IMR-90 (cell line): ENCODE results near the gene HTR1D. TPM values are rescaled to one million over a fixed set of nuclear protein-coding genes. Genes with fewer than 3 reads are reported as not detected.

Experiments used
- ATAC-seq: fragments of 200-7000 bp; cut with Tn5 transposase; 2 replicates; pipeline ENCODE4 v1.9.1; 2020; ENCODE audit warnings: low read depth, mild to moderate bottlenecking, moderate library complexity
- BruUV-seq: library from RNA; stranded (reverse); fragments of 400-500 nt; replicated peaks from 2 replicates; lab custom pipeline; 2021; lab: Mats Ljungman, UMichigan
- CTCF ChIA-PET: fragments of 300-600 bp; formaldehyde crosslinking; extraction: SDS; loops from one replicate; lab custom pipeline; 2021; ENCODE audit warnings: antibody characterized with exemption; lab: Yijun Ruan, JAX
- POLR2A ChIA-PET: fragments of 300-600 bp; sonication (Branson Sonifier 250); formaldehyde crosslinking; loops from one replicate; lab custom pipeline; 2022; ENCODE audit warnings: antibody characterized with exemption; ENCODE audit not compliant: unreplicated experiment; lab: Charles Lee
- DNase-seq: peaks from one replicate; pipeline ENCODE4 v3.0.0; 2013
- H2AFZ ChIP-seq: replicated peaks from 2 replicates; pipeline ENCODE3; 2013; ENCODE audit warnings: low read length, mild to moderate bottlenecking; ENCODE audit not compliant: poor library complexity
- H2AK5ac ChIP-seq: 2 replicates; pipeline ENCODE4 v1.6.1; 2013; ENCODE audit warnings: low read depth, low read length, inconsistent platforms
- H2AK9ac ChIP-seq: replicated peaks from 2 replicates; pipeline ENCODE3; 2013; ENCODE audit warnings: mild to moderate bottlenecking, low read depth, low read length, moderate library complexity; ENCODE audit not compliant: poor library complexity
- H2BK120ac ChIP-seq: 2 replicates; pipeline ENCODE4 v1.6.1; 2013; ENCODE audit warnings: low read depth, low read length, inconsistent platforms
- H2BK15ac ChIP-seq: 3 replicates; pipeline ENCODE4 v1.6.1; 2013; ENCODE audit warnings: low read depth, low read length, inconsistent platforms
- H2BK20ac ChIP-seq: 2 replicates; pipeline ENCODE4 v1.6.1; 2013; ENCODE audit warnings: low read depth, mild to moderate bottlenecking, inconsistent platforms, low read length, moderate library complexity
- H2BK5ac ChIP-seq: 2 replicates; pipeline ENCODE4 v1.6.1; 2013; ENCODE audit warnings: mild to moderate bottlenecking, low read depth, low read length, inconsistent platforms; ENCODE audit not compliant: poor library complexity, severe bottlenecking
- H3K14ac ChIP-seq: replicated peaks from 2 replicates; pipeline ENCODE4 v1.6.1; 2013; ENCODE audit warnings: low read depth, low read length, inconsistent platforms
- H3K18ac ChIP-seq: 2 replicates; pipeline ENCODE4 v1.6.1; 2013; ENCODE audit warnings: low read depth, low read length, control low read depth
- H3K23ac ChIP-seq: 2 replicates; pipeline ENCODE4 v1.6.1; 2013; ENCODE audit warnings: low read depth, low read length, inconsistent platforms
- H3K27ac ChIP-seq: 2 replicates; pipeline ENCODE4 v1.5.1; 2013; ENCODE audit warnings: mild to moderate bottlenecking, control low read depth, low read length; ENCODE audit not compliant: insufficient read depth
- H3K27me3 ChIP-seq: 2 replicates; pipeline ENCODE4 v1.6.1; 2013; ENCODE audit warnings: low read length; ENCODE audit not compliant: control insufficient read depth, insufficient read depth
- H3K36me3 ChIP-seq: 2 replicates; pipeline ENCODE4 v1.6.1; 2013; ENCODE audit warnings: low read length, mixed read lengths; ENCODE audit not compliant: control insufficient read depth, insufficient read depth
- H3K4ac ChIP-seq: 2 replicates; pipeline ENCODE4 v1.6.1; 2013; ENCODE audit warnings: low read depth, low read length, inconsistent platforms
- H3K4me1 ChIP-seq: 2 replicates; pipeline ENCODE4 v1.6.1; 2013; ENCODE audit warnings: low read length, mixed read lengths; ENCODE audit not compliant: control insufficient read depth, insufficient read depth
- H3K4me2 ChIP-seq: 2 replicates; pipeline ENCODE4 v1.6.1; 2013; ENCODE audit warnings: low read depth, mild to moderate bottlenecking, control low read depth, low read length, moderate library complexity
- H3K4me3 ChIP-seq: 2 replicates; pipeline ENCODE4 v1.5.1; 2013; ENCODE audit warnings: low read depth, mild to moderate bottlenecking, control low read depth, low read length, moderate library complexity; ENCODE audit not compliant: insufficient read depth
- H3K56ac ChIP-seq: 2 replicates; pipeline ENCODE4 v1.6.1; 2013; ENCODE audit warnings: low read length, inconsistent platforms; ENCODE audit not compliant: insufficient read depth; ENCODE audit errors: extremely low read depth
- H3K79me1 ChIP-seq, 2 experiments: 2 replicates each; pipeline ENCODE4 v1.6.1; 2013; ENCODE audit warnings: low read length in 2 of 2, inconsistent platforms in 1 of 2, low read depth in 1 of 2
- H3K9ac ChIP-seq: 2 replicates; pipeline ENCODE4 v1.6.1; 2013; ENCODE audit warnings: low read depth, low read length, control low read depth
- H3K9me1 ChIP-seq: 2 replicates; pipeline ENCODE4 v1.6.1; 2013; ENCODE audit warnings: low read length, inconsistent platforms; ENCODE audit not compliant: insufficient read depth
- H3K9me3 ChIP-seq: 2 replicates; pipeline ENCODE4 v1.6.1; 2013; ENCODE audit warnings: low read length; ENCODE audit not compliant: control insufficient read depth, insufficient read depth
- H4K20me1 ChIP-seq: 2 replicates; pipeline ENCODE4 v1.6.1; 2013; ENCODE audit warnings: low read length, inconsistent platforms; ENCODE audit not compliant: insufficient read depth
- H4K5ac ChIP-seq: 2 replicates; pipeline ENCODE4 v1.6.1; 2013; ENCODE audit warnings: mild to moderate bottlenecking, low read depth, low read length, control low read depth
- H4K8ac ChIP-seq, 2 experiments: 2 replicates each; pipeline ENCODE4 v1.6.1; 2013; ENCODE audit warnings: low read depth in 2 of 2, low read length in 2 of 2, control low read depth in 1 of 2, inconsistent platforms in 1 of 2
- H4K91ac ChIP-seq: 2 replicates; pipeline ENCODE4 v1.6.1; 2013; ENCODE audit warnings: low read depth, low read length, inconsistent platforms; ENCODE audit not compliant: insufficient read depth
- BHLHE40 ChIP-seq: fragments of 150-350 bp; IDR thresholded peaks from 2 replicates; pipeline ENCODE4 v1.6.1; 2016; ENCODE audit warnings: mild to moderate bottlenecking, low read depth, low read length
- CEBPB ChIP-seq: IDR thresholded peaks from 2 replicates; pipeline ENCODE4 v1.6.1; 2012; ENCODE audit warnings: low read depth, low read length, improper control_type of control experiment
- CHD1 ChIP-seq: IDR thresholded peaks from 2 replicates; pipeline ENCODE4 v1.6.1; 2012; ENCODE audit warnings: low read depth, low read length, improper control_type of control experiment
- CTCF ChIP-seq: conservative IDR thresholded peaks from 2 replicates; pipeline ENCODE4 v1.5.1; 2012; ENCODE audit warnings: mild to moderate bottlenecking, low read depth, low read length, improper control_type of control experiment
- ELK1 ChIP-seq: fragments of 150-350 bp; IDR thresholded peaks from 2 replicates; pipeline ENCODE4 v1.6.1; 2016; ENCODE audit warnings: low read depth, mild to moderate bottlenecking, low read length, moderate library complexity, borderline replicate concordance
- FOS ChIP-seq: fragments of 150-350 bp; IDR thresholded peaks from 2 replicates; pipeline ENCODE4 v1.6.1; 2016; ENCODE audit warnings: low read depth, low read length
- MAFK ChIP-seq: IDR thresholded peaks from 2 replicates; pipeline ENCODE4 v1.6.1; 2012; ENCODE audit warnings: low read depth, low read length, improper control_type of control experiment
- MAZ ChIP-seq: IDR thresholded peaks from 2 replicates; pipeline ENCODE4 v1.6.1; 2012; ENCODE audit warnings: low read depth, mild to moderate bottlenecking, low read length, improper control_type of control experiment, moderate library complexity, borderline replicate concordance
- MXI1 ChIP-seq: IDR thresholded peaks from 2 replicates; pipeline ENCODE4 v1.6.1; 2012; ENCODE audit warnings: low read depth, mild to moderate bottlenecking, low read length, moderate library complexity, borderline replicate concordance
- NFE2L2 ChIP-seq: fragments of 150-350 bp; IDR thresholded peaks from 2 replicates; pipeline ENCODE4 v1.6.1; 2016; ENCODE audit warnings: low read depth, mild to moderate bottlenecking, low read length
- POLR2A ChIP-seq: IDR thresholded peaks from 2 replicates; pipeline ENCODE4 v1.6.1; 2012; ENCODE audit warnings: mild to moderate bottlenecking, low read depth, low read length
- RAD21 ChIP-seq: IDR thresholded peaks from 2 replicates; pipeline ENCODE4 v1.6.1; 2012; ENCODE audit warnings: low read length, improper control_type of control experiment
- RCOR1 ChIP-seq: IDR thresholded peaks from 2 replicates; pipeline ENCODE4 v1.6.1; 2012; ENCODE audit warnings: mild to moderate bottlenecking, low read length, improper control_type of control experiment; ENCODE audit not compliant: insufficient replicate concordance
- RFX5 ChIP-seq: IDR thresholded peaks from 2 replicates; pipeline ENCODE4 v1.8.0; 2012; ENCODE audit warnings: low read depth, mild to moderate bottlenecking, low read length, moderate library complexity
- SMC3 ChIP-seq: fragments of 150-350 bp; IDR thresholded peaks from 2 replicates; pipeline ENCODE4 v1.6.1; 2016; ENCODE audit warnings: low read depth, mild to moderate bottlenecking, antibody characterized with exemption, low read length, moderate library complexity
- USF2 ChIP-seq: fragments of 150-350 bp; IDR thresholded peaks from 2 replicates; pipeline ENCODE4 v1.6.1; 2017; ENCODE audit warnings: mild to moderate bottlenecking, antibody characterized with exemption, low read length, low read depth
- WGBS, 2 experiments: methylation state at CpG; one replicate each; pipeline versions ENCODE4 v1.1.5 to v1.1.7; 2013; ENCODE audit warnings: missing lambda C conversion rate in 2 of 2; ENCODE audit not compliant: insufficient read length in 1 of 2; ENCODE audit errors: extremely low coverage in 2 of 2; 5-methylcytosine and 5-hydroxymethylcytosine counted together
- dilution Hi-C: fragments of 300-500 bp; cut with HindIII; formaldehyde crosslinking; loops from one replicate; pipeline ENCODE4 v1.14.3; 2018; ENCODE audit warnings: low sequenced_read_pairs; ENCODE audit not compliant: unreplicated experiment
- in situ Hi-C: fragments of 300-500 bp; cut with MboI; formaldehyde crosslinking; loops from 3 replicates; pipeline ENCODE4 v1.14.3; 2019; ENCODE audit warnings: low sequenced_read_pairs, inconsistent platforms, mixed read lengths
- intact Hi-C: fragments of 100-400 bp; cut with micrococcal nuclease; formaldehyde crosslinking; loops from 2 replicates; pipeline ENCODE4 v1.10.0; 2022
- polyA plus RNA-seq, 3 experiments: library from polyadenylated mRNA; depleted of rRNA; stranded (reverse); fragments of >200 nt; gene quantifications; 2 replicates each; pipeline ENCODE4 v1.2.3, GENCODE V29; 2012; ENCODE audit warnings: low replicate concordance in 1 of 3
- total RNA-seq: library from RNA; depleted of rRNA; stranded (reverse); fragments of >200 nt; gene quantifications from 2 replicates; pipeline ENCODE4 v1.2.3, GENCODE V29; 2012

HTR1D gene
- total and polyA plus RNA-seq, 2 of the 4 experiments (the other 2 are of a cell fraction), result 0.03 to 0.18 TPM

GRCh38 chr1:23222331-23222730, 5.0 kb upstream of the HTR1D start:
- WGBS, 2 experiments, result no CpG with 5 or more reads among the region's 2 CpGs
- ChIA-PET CTCF (no interaction called here), POLR2A (no interaction called here)

More at GRCh38 chr1:23222331-23222730, 5.0 kb upstream of the HTR1D start:
- no peak overlapping the region for H2AK5ac ChIP-seq
- H3K56ac ChIP-seq, result no peak overlapping the region
- no peak overlapping the region for H3K27ac ChIP-seq
- H3K4ac ChIP-seq, result no peak overlapping the region
- intact Hi-C loops (loop anchor here (5.0 kb wide), 1 partner anchor 40 kb away; no protein-coding TSS in a partner anchor), dilution Hi-C loops (no loop called here), in situ Hi-C loops (no loop called here)
- DNase-seq (no peak), ATAC-seq (no peak)
- no peak overlapping the region for H4K8ac ChIP-seq
- no peak overlapping the region for H2BK15ac ChIP-seq
- H4K20me1 ChIP-seq, result no peaks in the 10 kb centered on the region
- no peaks in the 10 kb centered on the region for H3K79me1 ChIP-seq
- no peak overlapping the region for H3K9ac ChIP-seq
- H3K4me3 ChIP-seq, result no peak overlapping the region
- no peaks in the 10 kb centered on the region for H3K9me1 ChIP-seq
- H3K14ac ChIP-seq, result no peak overlapping the region
- H3K9me3 ChIP-seq, result no peaks in the 10 kb centered on the region
- H3K4me2 ChIP-seq, result no peak overlapping the region
- no peak overlapping the region for H3K23ac ChIP-seq
- no peak overlapping the region for H3K18ac ChIP-seq
- H4K5ac ChIP-seq, result no peak overlapping the region
- no peak overlapping the region for H2BK20ac ChIP-seq
- H2AK9ac ChIP-seq, result no peak overlapping the region
- H4K91ac ChIP-seq, result no peak overlapping the region
- TF ChIP-seq RFX5 (no peak), MXI1 (no peak), RAD21 (no peak), RCOR1 (no peak), CEBPB (no peak), NFE2L2 (no peak), FOS (no peak), MAZ (no peak), POLR2A (no peak), MAFK (no peak), USF2 (no peak), ELK1 (no peak), SMC3 (no peak), CTCF (no peak), BHLHE40 (no peak), CHD1 (no peak)
- no peak overlapping the region for H2BK120ac ChIP-seq
- no peaks in the 10 kb centered on the region for H3K36me3 ChIP-seq
- H3K4me1 ChIP-seq, result peaks cover 2% of the 10 kb centered on the region; the same call in 1 of the 2 replicates
- peaks cover 36% of the 10 kb centered on the region for H3K27me3 ChIP-seq
- no peak overlapping the region for H2AFZ ChIP-seq
- no TSS peak for BruUV-seq
- H2BK5ac ChIP-seq, result no peak overlapping the region
